Endodermal cell (in vitro differentiated cells): ENCODE results near the gene PCTP. TPM values are rescaled to one million over a fixed set of nuclear protein-coding genes. Genes with fewer than 3 reads are reported as not detected.

Source experiments
- DNase-seq: peaks from one replicate; pipeline ENCODE4 v3.0.0-alpha.2; 2017
- H3K27ac ChIP-seq: 2 replicates; pipeline ENCODE4 v1.5.1; 2013; ENCODE audit warnings: mild to moderate bottlenecking, low read depth, low read length, moderate library complexity
- H3K27me3 ChIP-seq: 2 replicates; pipeline ENCODE4 v1.6.1; 2013; ENCODE audit warnings: mild to moderate bottlenecking, low read length, moderate library complexity; ENCODE audit not compliant: insufficient read depth, control insufficient read depth, poor library complexity, severe bottlenecking
- H3K36me3 ChIP-seq: 2 replicates; pipeline ENCODE4 v1.7.0; 2013; ENCODE audit warnings: mild to moderate bottlenecking, low read length, moderate library complexity; ENCODE audit not compliant: control insufficient read depth, insufficient read depth
- H3K4me1 ChIP-seq: one replicate; pipeline ENCODE4 v1.7.0; 2013; ENCODE audit warnings: low read length; ENCODE audit not compliant: control insufficient read depth, insufficient read depth
- H3K4me3 ChIP-seq: 2 replicates; pipeline ENCODE4 v1.5.1; 2013; ENCODE audit warnings: mild to moderate bottlenecking, low read length, moderate library complexity
- H3K9ac ChIP-seq: 2 replicates; pipeline ENCODE4 v1.6.1; 2013; ENCODE audit warnings: mild to moderate bottlenecking, low read length, moderate library complexity; ENCODE audit not compliant: poor library complexity, severe bottlenecking; ENCODE audit errors: extremely low read depth
- H3K9me3 ChIP-seq: 2 replicates; pipeline ENCODE4 v1.6.1; 2013; ENCODE audit warnings: mild to moderate bottlenecking, low read length, moderate library complexity; ENCODE audit not compliant: control insufficient read depth
- H3K27ac Mint-ChIP-seq: 2 replicates; pipeline ENCODE4 v1.8.0; 2020; ENCODE audit warnings: mixed read lengths
- H3K27me3 Mint-ChIP-seq: 2 replicates; pipeline ENCODE4 v1.8.0; 2021; ENCODE audit warnings: mild to moderate bottlenecking, mixed read lengths; ENCODE audit not compliant: insufficient read depth
- H3K36me3 Mint-ChIP-seq: 2 replicates; pipeline ENCODE4 v1.8.0; 2020; ENCODE audit warnings: low read depth, mixed read lengths
- H3K4me1 Mint-ChIP-seq: 2 replicates; pipeline ENCODE4 v1.8.0; 2020; ENCODE audit warnings: mixed read lengths
- H3K4me3 Mint-ChIP-seq: 2 replicates; pipeline ENCODE4 v1.8.0; 2020; ENCODE audit warnings: mild to moderate bottlenecking, moderate library complexity, mixed read lengths
- H3K9me3 Mint-ChIP-seq: 2 replicates; pipeline ENCODE4 v1.8.0; 2020; ENCODE audit warnings: mild to moderate bottlenecking, mixed read lengths
- CTCF ChIP-seq: fragments of 200-600 bp; sonication (generic); conservative IDR thresholded peaks from 2 replicates; pipeline ENCODE4 v1.5.0; 2021; ENCODE audit warnings: antibody characterized with exemption, mild to moderate bottlenecking
- WGBS, 2 experiments: methylation state at CpG; one replicate each; pipeline versions ENCODE4 v1.1.5 to v1.1.7; 2013; ENCODE audit warnings: missing lambda C conversion rate in 2 of 2, mixed read lengths in 1 of 2; ENCODE audit not compliant: insufficient coverage in 1 of 2, insufficient read length in 1 of 2; 5-methylcytosine and 5-hydroxymethylcytosine counted together
- total RNA-seq, 2 donors: library from RNA; stranded (reverse); fragmentation: NEBNext Ultra II Directional in 1 of 2; extraction: Animal tissue kit (Norgen Biotek cat#: 25700) in 1 of 2; gene quantifications; 2 replicates in 1 of 2; 3 replicates in 1 of 2; pipeline ENCODE4 v1.2.1, GENCODE V29; 2021

PCTP gene
- total RNA-seq, 2 donors from 2014 or later = 29.0 to 47.2 TPM

GRCh38 chr17:55785181-55785580 lies 34.3 kb downstream of the PCTP start:
- H3K27me3 ChIP-seq = no peaks in the 10 kb centered on the region
- no peak overlapping the region for H3K9ac ChIP-seq
- peaks cover 4% of the 10 kb centered on the region for H3K36me3 ChIP-seq
- WGBS, 2 experiments = 58 to 64% methylated on average over 1 of the region's 1 CpG
- Mint-ChIP-seq H3K27me3 (no peaks in the 10 kb centered on the region), H3K27ac (no peak overlapping the region), H3K4me1 (peaks cover 30% of the 10 kb centered on the region), H3K4me3 (no peak overlapping the region), H3K36me3 (no peaks in the 10 kb centered on the region), H3K9me3 (no peaks in the 10 kb centered on the region)
- DNase-seq = no peak
- no peak for TF ChIP-seq CTCF
- peak overlapping the region; percentile 7 for H3K4me3 ChIP-seq
- H3K27ac ChIP-seq = no peak overlapping the region
- peaks cover 24% of the 10 kb centered on the region for H3K4me1 ChIP-seq
- peaks cover 19% of the 10 kb centered on the region for H3K9me3 ChIP-seq

GRCh38 chr17:55793272-55793671 lies 42.4 kb downstream of the PCTP start:
- no peak overlapping the region for H3K27ac Mint-ChIP-seq
- H3K4me3 Mint-ChIP-seq = no peak overlapping the region

GRCh38 chr17:55794725-55795482 lies 44.1 kb downstream of the PCTP start:
- Histone ChIP-seq H3K4me3 (no peak overlapping the region), H3K9me3 (peaks cover 20% of the 10 kb centered on the region), H3K27ac (peak overlapping the region; percentile 74), H3K36me3 (no peaks in the 10 kb centered on the region), H3K4me1 (peaks cover 8% of the 10 kb centered on the region), H3K27me3 (no peaks in the 10 kb centered on the region), H3K9ac (no peak overlapping the region)
- TF ChIP-seq CTCF = no peak
- WGBS, 2 experiments = 55 to 77% methylated on average over 5 to 6 of the region's 6 CpGs
- peaks cover 2% of the 10 kb centered on the region for H3K9me3 Mint-ChIP-seq
- no peaks in the 10 kb centered on the region for H3K27me3 Mint-ChIP-seq
- H3K4me1 Mint-ChIP-seq = no peaks in the 10 kb centered on the region
- H3K36me3 Mint-ChIP-seq = no peaks in the 10 kb centered on the region
- H3K27ac Mint-ChIP-seq = no peak overlapping the region
- H3K4me3 Mint-ChIP-seq = no peak overlapping the region
- DNase-seq = no peak

More at GRCh38 chr17:55793272-55793671, 42.4 kb downstream of the PCTP start:
- no peaks in the 10 kb centered on the region for H3K36me3 Mint-ChIP-seq
- H3K9me3 Mint-ChIP-seq = no peaks in the 10 kb centered on the region
- DNase-seq = no peak
- no peak for TF ChIP-seq CTCF
- Histone ChIP-seq H3K9ac (no peak overlapping the region), H3K4me3 (no peak overlapping the region), H3K27ac (no peak overlapping the region), H3K4me1 (peaks cover 8% of the 10 kb centered on the region), H3K36me3 (no peaks in the 10 kb centered on the region), H3K9me3 (peaks cover 16% of the 10 kb centered on the region), H3K27me3 (no peaks in the 10 kb centered on the region)
- WGBS, 2 experiments = 96% methylated on average over 2 to 3 of the region's 3 CpGs
- no peaks in the 10 kb centered on the region for H3K4me1 Mint-ChIP-seq
- H3K27me3 Mint-ChIP-seq = no peaks in the 10 kb centered on the region
